HCT116 (cell line): ENCODE results near the gene SMAGP. TPM values are rescaled to one million over a fixed set of nuclear protein-coding genes. Genes with fewer than 3 reads are reported as not detected.

ENCODE experiments used
- ATAC-seq: fragments of 200-7000 bp; cut with Tn5 transposase; 2 replicates; pipeline ENCODE4 v1.9.1; 2020; ENCODE audit warnings: mild to moderate bottlenecking, moderate library complexity
- BruUV-seq: library from RNA; stranded (reverse); fragments of 400-500 nt; replicated peaks from 2 replicates; lab custom pipeline; 2021; lab: Mats Ljungman, UMichigan
- CTCF ChIA-PET: fragments of 300-600 bp; sonication (Branson Sonifier 250); formaldehyde crosslinking; loops from one replicate; lab custom pipeline; 2021; ENCODE audit warnings: antibody characterized with exemption; lab: Charles Lee
- POLR2A ChIA-PET: fragments of 300-600, 350-600 bp; sonication (Branson Sonifier 250); formaldehyde crosslinking; loops from one replicate; lab custom pipeline; 2021; ENCODE audit warnings: antibody characterized with exemption; lab: Charles Lee
- RAD21 ChIA-PET, 2 experiments: fragments of 300-600 bp; sonication (Branson Sonifier 250); formaldehyde crosslinking; loops; one replicate each; lab custom pipeline; 2023; ENCODE audit warnings: low total read pairs in 2 of 2; ENCODE audit not compliant: uncharacterized antibody in 2 of 2, unreplicated experiment in 2 of 2, low non-redundant PET in 1 of 2; lab: Charles Lee
- DNase-seq: peaks from one replicate; pipeline ENCODE4 v3.0.0-alpha.2; 2010; ENCODE audit warnings: low read depth, low spot score
- H2AFZ ChIP-seq: fragments of 200-600 bp; shearing (Covaris generic), sonication (generic); 2 replicates; pipeline ENCODE4 v1.6.1; 2017; ENCODE audit warnings: low read depth, mixed run types, mixed read lengths, antibody characterized with exemption, low read length; ENCODE audit not compliant: poor library complexity, severe bottlenecking
- H3K27ac ChIP-seq: 2 replicates; pipeline ENCODE4 v1.5.1; 2012; ENCODE audit warnings: low read depth, low read length
- H3K27me3 ChIP-seq: fragments of 200-600 bp; sonication (generic); 2 replicates; pipeline ENCODE4 v1.6.1; 2016; ENCODE audit warnings: mixed run types, low read length, mixed read lengths; ENCODE audit not compliant: insufficient read depth
- H3K36me3 ChIP-seq, 2 experiments: fragments of 200-500 bp in 1 of 2; fragments of 200-600 bp in 1 of 2; sonication (Bioruptor generic) in 1 of 2; sonication (generic) in 1 of 2; 2 replicates each; pipeline versions ENCODE4 v1.5.1 to v1.6.1; 2014 to 2016; ENCODE audit warnings: low read length in 2 of 2, inconsistent platforms in 1 of 2, mixed read lengths in 1 of 2, mixed run types in 1 of 2; ENCODE audit not compliant: insufficient read depth in 2 of 2, control insufficient read depth in 1 of 2
- H3K4me1 ChIP-seq, 2 experiments: fragments of 200-600 bp in 1 of 2; sonication (generic) in 1 of 2; 2 replicates each; pipeline versions ENCODE4 v1.5.1 to v1.6.1; 2012 to 2017; ENCODE audit warnings: low read length in 2 of 2, inconsistent platforms in 1 of 2, mild to moderate bottlenecking in 1 of 2, mixed read lengths in 1 of 2, mixed run types in 1 of 2, moderate library complexity in 1 of 2; ENCODE audit not compliant: insufficient read depth in 2 of 2, control insufficient read depth in 1 of 2
- H3K4me2 ChIP-seq: fragments of 200-600 bp; sonication (generic); 2 replicates; pipeline ENCODE4 v1.6.1; 2017; ENCODE audit warnings: mixed run types, low read length, mixed read lengths
- H3K4me3 ChIP-seq, 2 experiments: fragments of 200-600 bp in 1 of 2; sonication (generic) in 1 of 2; replicated peaks in 1 of 2; 2 replicates each; pipeline ENCODE4 v1.5.1; 2011 to 2016; ENCODE audit warnings: low read length in 2 of 2, control low read depth in 1 of 2, low read depth in 1 of 2, mild to moderate bottlenecking in 1 of 2, mixed read lengths in 1 of 2, mixed run types in 1 of 2
- H3K79me2 ChIP-seq: fragments of 200-600 bp; sonication (generic); 2 replicates; pipeline ENCODE4 v1.6.1; 2017; ENCODE audit warnings: mild to moderate bottlenecking, mixed run types, low read length, moderate library complexity, mixed read lengths; ENCODE audit not compliant: insufficient read depth
- H3K9ac ChIP-seq: fragments of 200-600 bp; sonication (generic); 2 replicates; pipeline ENCODE4 v1.6.1; 2016; ENCODE audit warnings: low read length, mixed read lengths
- H3K9me2 ChIP-seq: fragments of 200-600 bp; sonication (generic), shearing (Covaris generic); 2 replicates; pipeline ENCODE4 v1.6.1; 2017; ENCODE audit warnings: mixed run types, mild to moderate bottlenecking, moderate library complexity; ENCODE audit not compliant: insufficient read depth
- H3K9me3 ChIP-seq, 2 experiments: fragments of 200-500 bp in 1 of 2; fragments of 200-600 bp in 1 of 2; sonication (Bioruptor generic) in 1 of 2; sonication (generic) in 1 of 2; 2 replicates each; pipeline ENCODE4 v1.6.1; 2014 to 2017; ENCODE audit warnings: low read length in 2 of 2, mixed read lengths in 2 of 2, inconsistent platforms in 1 of 2, low read depth in 1 of 2, mild to moderate bottlenecking in 1 of 2, mixed run types in 1 of 2, moderate library complexity in 1 of 2; ENCODE audit not compliant: control insufficient read depth in 1 of 2, insufficient read depth in 1 of 2
- H4K20me1 ChIP-seq: fragments of 200-600 bp; sonication (generic), shearing (Covaris generic); 2 replicates; pipeline ENCODE4 v1.6.1; 2017; ENCODE audit warnings: mixed run types, mild to moderate bottlenecking, moderate library complexity; ENCODE audit not compliant: insufficient read depth
- ATF3 ChIP-seq: IDR thresholded peaks from 2 replicates; pipeline ENCODE4 v1.6.1; 2012
- CBX3 ChIP-seq: IDR thresholded peaks from 2 replicates; pipeline ENCODE4 v1.6.1; 2012; ENCODE audit warnings: low read depth
- CEBPB ChIP-seq: IDR thresholded peaks from 2 replicates; pipeline ENCODE4 v1.6.1; 2012; ENCODE audit warnings: low read depth
- EGR1 ChIP-seq: IDR thresholded peaks from 2 replicates; pipeline ENCODE4 v1.6.1; 2012; ENCODE audit warnings: low read depth
- EZH2 ChIP-seq: fragments of 200-600 bp; sonication (generic); IDR thresholded peaks from 2 replicates; pipeline ENCODE4 v1.6.1; 2017; ENCODE audit warnings: antibody characterized with exemption, mixed run types
- EZH2phosphoT487 ChIP-seq: fragments of 200-600 bp; IDR thresholded peaks from 2 replicates; pipeline ENCODE4 v1.6.1; 2018; ENCODE audit warnings: antibody characterized with exemption, borderline replicate concordance
- FOSL1 ChIP-seq: IDR thresholded peaks from 2 replicates; pipeline ENCODE4 v1.6.1; 2012; ENCODE audit warnings: low read depth
- JUND ChIP-seq: IDR thresholded peaks from 2 replicates; pipeline ENCODE4 v1.6.1; 2012
- POLR2A ChIP-seq: IDR thresholded peaks from 2 replicates; pipeline ENCODE4 v1.7.0; 2011; ENCODE audit warnings: borderline replicate concordance; ENCODE audit not compliant: insufficient read depth, insufficient read length; ENCODE audit errors: extremely low read depth
- RAD21 ChIP-seq: IDR thresholded peaks from 2 replicates; pipeline ENCODE4 v1.6.1; 2012; ENCODE audit warnings: low read depth, mild to moderate bottlenecking
- SIN3A ChIP-seq: IDR thresholded peaks from 2 replicates; pipeline ENCODE4 v1.6.1; 2012; ENCODE audit warnings: low read depth
- SRF ChIP-seq: IDR thresholded peaks from 2 replicates; pipeline ENCODE4 v1.6.1; 2012; ENCODE audit warnings: low read depth
- TCF7L2 ChIP-seq: IDR thresholded peaks from 2 replicates; pipeline ENCODE4 v1.7.0; 2011; ENCODE audit warnings: borderline replicate concordance, inconsistent platforms; ENCODE audit not compliant: insufficient read depth, insufficient read length; ENCODE audit errors: extremely low read depth
- intact Hi-C: fragments of 100-400 bp; cut with micrococcal nuclease; formaldehyde crosslinking; loops from 2 replicates; pipeline ENCODE4 v1.10.0; 2022
- total RNA-seq: library from RNA; stranded (reverse); gene quantifications from one replicate; pipeline ENCODE4 v1.2.1, GENCODE V29; 2021; ENCODE audit not compliant: unreplicated experiment
- TF ChIP-seq, protein P1 (sequence below): IDR thresholded peaks from 2 replicates; pipeline ENCODE4 v1.6.1; 2012

Gene SMAGP
- total RNA-seq, 1 experiment from 2014 or later = 39.9 TPM

DNA sequence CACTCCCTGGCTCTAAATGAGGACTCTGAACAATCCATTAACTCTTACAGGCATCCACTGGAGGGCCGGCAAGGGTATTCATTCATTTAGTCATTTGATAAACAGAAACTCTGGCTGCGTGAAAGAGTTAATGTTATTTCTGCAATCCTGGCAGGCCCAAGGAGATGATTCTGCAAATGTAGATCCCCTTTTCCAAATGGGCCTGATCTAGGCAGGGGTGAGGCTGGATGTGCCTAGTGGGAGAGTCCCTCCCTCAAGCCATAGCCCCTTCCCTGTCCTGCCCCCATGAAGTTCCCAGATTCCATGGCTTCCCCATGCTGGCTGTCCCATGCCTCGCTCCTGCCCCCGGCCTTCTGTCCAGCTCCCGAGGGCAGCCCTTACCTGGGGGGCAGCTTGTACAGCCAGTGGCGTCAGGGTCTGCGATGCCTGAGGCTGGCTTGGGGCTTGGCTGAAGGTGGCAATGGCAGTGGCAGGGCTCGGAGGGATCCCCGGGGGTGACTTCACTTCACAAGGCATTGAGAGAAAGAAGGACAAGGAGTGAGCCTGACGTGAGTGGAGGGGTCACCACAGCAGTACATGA is 70.8 kb downstream of the SMAGP start:
- Histone ChIP-seq H2AFZ (no peak overlapping the region), H3K36me3 (no peaks in the 10 kb centered on the region), H3K9me2 (no peaks in the 10 kb centered on the region), H3K27me3 (no peaks in the 10 kb centered on the region), H4K20me1 (no peaks in the 10 kb centered on the region), H3K4me2 (no peak overlapping the region), H3K4me1 (peaks cover 7 to 11% of the 10 kb centered on the region in 2 experiments), H3K9me3 (no peaks in the 10 kb centered on the region), H3K9ac (no peak overlapping the region), H3K4me3 (no peak overlapping the region), H3K27ac (no peak overlapping the region)
- ChIA-PET RAD21 (no interaction called here), CTCF (no interaction called here)
- no peak for ATAC-seq
- BruUV-seq = no TSS peak
- no peak for TF ChIP-seq SRF
- TF ChIP-seq EGR1 = no peak
- no peak for TF ChIP-seq CBX3
- TF ChIP-seq, protein P1, sequence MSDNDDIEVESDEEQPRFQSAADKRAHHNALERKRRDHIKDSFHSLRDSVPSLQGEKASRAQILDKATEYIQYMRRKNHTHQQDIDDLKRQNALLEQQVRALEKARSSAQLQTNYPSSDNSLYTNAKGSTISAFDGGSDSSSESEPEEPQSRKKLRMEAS = no peak
- no peak for TF ChIP-seq TCF7L2
- TF ChIP-seq, all 23 proteins: peak for 0
- intact Hi-C loops = no loop called here
- no peaks in the 10 kb centered on the region for H3K79me2 ChIP-seq
- DNase-seq = no peak
- POLR2A ChIA-PET = no interaction called here

GRCh38 chr12:51198568-51199365 is 71.4 kb downstream of the SMAGP start:
- Histone ChIP-seq H3K27ac (no peak overlapping the region), H3K27me3 (no peaks in the 10 kb centered on the region), H3K9me3 (no peaks in the 10 kb centered on the region), H3K36me3 (no peaks in the 10 kb centered on the region), H4K20me1 (no peaks in the 10 kb centered on the region), H3K4me1 (peaks cover 7 to 11% of the 10 kb centered on the region in 2 experiments), H3K9me2 (no peaks in the 10 kb centered on the region), H2AFZ (no peak overlapping the region), H3K79me2 (no peaks in the 10 kb centered on the region), H3K9ac (no peak overlapping the region), H3K4me2 (no peak overlapping the region), H3K4me3 (no peak overlapping the region)
- ChIA-PET CTCF (no interaction called here), POLR2A (no interaction called here), RAD21 (no interaction called here)
- BruUV-seq = no TSS peak
- intact Hi-C loops = no loop called here
- ATAC-seq (no peak), DNase-seq (no peak)
- TF ChIP-seq FOSL1 (no peak), JUND (no peak), SRF (no peak), CEBPB (no peak), POLR2A (no peak), ATF3 (no peak), EZH2phosphoT487 (no peak), RAD21 (no peak), EZH2 (no peak), SIN3A (no peak)
- TF ChIP-seq, protein P1 = no peak
